Kidney glomerular epithelial cell (primary cell): ENCODE measurements around the gene EIF3L.

Experiments
- DNase-seq: peaks from one replicate; lab custom pipeline; 2025; lab: John Stamatoyannopoulos, UW

EIF3L gene

GRCh38 chr22:37854946-37855345 is 5.7 kb downstream of the EIF3L start:
- no peak for DNase-seq

- DNase-seq, result no peak
These were observed 6.2 kb downstream of the EIF3L start for GRCh38 chr22:37855462-37855861.

DNA sequence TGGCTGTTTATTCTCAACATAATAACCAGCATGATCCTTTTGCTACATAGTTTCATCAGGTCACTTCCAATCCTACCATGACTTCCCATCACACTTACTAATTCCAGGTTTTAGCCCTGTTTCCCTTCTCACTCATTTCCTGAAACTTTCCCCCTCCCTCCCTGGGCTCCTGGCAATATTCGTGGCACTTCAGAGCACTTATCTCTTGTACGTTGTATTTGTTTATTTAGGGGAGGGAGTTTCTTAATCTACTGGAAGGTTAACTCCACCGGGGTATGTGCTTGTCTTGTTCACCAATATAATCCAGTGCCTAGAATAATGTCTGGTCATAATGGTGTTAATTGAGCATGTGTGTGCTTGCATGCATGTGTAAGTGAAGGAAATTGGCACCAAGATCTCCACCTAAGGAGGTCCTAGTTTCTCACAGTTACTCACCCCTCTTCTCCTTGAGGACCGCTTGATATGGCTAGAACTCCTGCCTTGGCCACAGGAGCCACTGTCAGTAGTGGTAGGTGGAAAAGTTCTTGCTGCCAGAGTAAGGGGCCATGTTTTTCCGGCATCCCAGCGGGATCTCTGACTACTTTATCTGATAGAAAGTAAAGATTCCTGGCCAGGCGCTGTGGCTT is 11.7 kb downstream of the EIF3L start:
- DNase-seq, result no peak

GRCh38 chr22:37862570-37863325 is 13.5 kb downstream of the EIF3L start:
- DNase-seq, result no peak

DNA sequence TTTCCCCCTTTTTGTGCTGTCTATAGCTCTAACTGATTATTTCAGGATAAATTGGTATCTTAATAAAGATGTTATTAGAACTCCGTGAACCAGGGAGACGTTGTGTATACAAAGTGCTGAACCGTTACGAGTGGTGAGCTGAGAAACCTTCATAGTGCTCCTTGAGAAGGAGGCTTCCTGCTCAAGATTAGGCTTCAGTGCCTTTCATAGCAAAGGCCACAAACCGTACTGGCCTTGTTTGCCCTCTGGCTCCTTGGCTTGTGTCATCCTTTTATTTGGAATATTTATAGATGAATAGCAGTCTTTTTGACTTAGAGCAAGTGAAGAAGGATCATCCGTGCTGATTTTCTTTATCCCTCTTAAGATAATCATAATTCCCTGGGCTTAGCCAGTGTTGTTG is 16.3 kb downstream of the EIF3L start:
- no peak for DNase-seq

DNA sequence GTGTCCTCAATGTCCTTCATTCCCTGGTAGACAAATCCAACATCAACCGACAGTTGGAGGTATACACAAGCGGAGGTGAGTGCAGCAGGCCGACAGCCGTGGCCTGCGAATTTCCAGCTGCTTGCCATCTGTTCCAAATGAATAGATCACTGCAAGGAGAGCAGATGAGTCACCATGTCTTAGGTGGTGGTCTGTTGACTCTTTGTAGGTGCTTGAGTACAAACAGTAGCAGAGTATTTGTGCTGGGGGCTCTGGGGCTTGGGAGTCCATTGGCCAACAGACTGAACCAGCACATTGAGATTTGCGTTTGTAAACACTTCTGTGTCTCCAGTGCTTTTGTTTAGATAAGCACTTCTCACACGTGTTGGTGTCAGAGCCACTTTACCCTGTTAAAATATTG is 21.1 kb downstream of the EIF3L start:
- DNase-seq, result no peak

GRCh38 chr22:37880668-37881440 is 31.6 kb downstream of the EIF3L start:
- DNase-seq, result no peak

DNA sequence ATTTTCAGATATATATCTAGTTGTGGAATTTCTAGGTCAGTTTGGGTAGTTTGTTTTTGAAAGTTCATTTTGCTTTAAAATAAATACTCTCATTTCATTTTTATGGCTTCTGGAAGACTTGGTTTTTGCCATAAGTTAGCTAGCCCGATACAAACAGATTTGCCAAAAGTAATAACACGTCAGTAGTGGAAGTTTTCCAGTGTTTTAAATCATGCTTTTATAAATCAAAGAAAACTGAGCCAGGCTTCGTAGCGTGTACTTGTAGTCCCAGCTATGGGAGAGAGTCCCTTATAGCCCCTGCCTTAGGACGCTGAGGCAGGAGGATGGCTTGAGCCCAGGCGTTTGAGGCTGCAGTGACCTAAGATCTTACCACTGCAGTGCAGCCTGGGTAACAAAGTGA is 35.2 kb downstream of the EIF3L start:
- no peak for DNase-seq

- peak; percentile 54 for DNase-seq
These were observed 38.6 kb downstream of the EIF3L start for GRCh38 chr22:37887584-37888378.

GRCh38 chr22:37891926-37892325 is 42.7 kb downstream of the EIF3L start:
- DNase-seq, result no peak

GRCh38 chr22:37892566-37893335 is 43.5 kb downstream of the EIF3L start:
- DNase-seq, result no peak

DNA sequence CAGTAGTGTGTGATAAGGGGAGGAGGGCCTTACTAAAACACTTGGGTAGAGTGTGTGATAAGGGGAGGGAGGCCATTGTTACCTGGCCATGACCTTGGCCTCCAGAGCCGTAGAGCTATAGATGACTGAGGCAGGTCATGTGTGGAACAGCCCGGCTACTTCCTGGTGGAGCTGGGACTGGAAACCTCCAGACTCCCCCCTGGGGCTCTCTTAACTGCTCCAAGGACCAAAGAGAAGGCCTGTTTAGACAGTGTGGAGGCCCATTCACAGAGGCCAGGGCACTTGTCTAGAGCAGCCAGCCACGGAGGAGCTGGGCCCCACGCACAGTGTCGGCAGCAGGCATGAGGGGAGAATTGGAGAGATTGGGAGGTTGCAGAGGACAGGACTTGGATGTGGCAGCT is 44.4 kb downstream of the EIF3L start:
- DNase-seq, result no peak

- no peak for DNase-seq
These were observed 45.9 kb downstream of the EIF3L start for GRCh38 chr22:37894939-37895670.

DNA sequence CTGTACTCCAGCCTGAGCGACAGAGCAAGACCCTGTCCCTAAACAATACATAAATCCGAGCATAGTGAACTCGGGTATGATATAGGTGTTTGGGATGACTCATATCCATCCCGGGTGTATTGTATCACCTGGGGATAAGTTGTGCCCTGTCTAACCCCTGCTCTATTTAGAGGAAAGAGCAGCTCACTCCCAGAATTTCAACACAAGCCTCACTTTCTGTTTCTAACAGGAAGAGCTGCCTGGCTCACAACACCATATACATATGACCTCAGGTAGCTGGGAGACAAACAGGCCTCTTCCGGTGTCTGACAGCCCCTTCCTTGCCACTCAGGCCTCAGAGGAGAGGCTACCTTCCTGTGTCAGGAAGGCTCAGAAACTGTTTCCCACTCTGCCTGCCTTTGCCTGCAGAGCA is 47.0 kb downstream of the EIF3L start:
- DNase-seq, result no peak

GRCh38 chr22:37896939-37897338 is 47.7 kb downstream of the EIF3L start:
- no peak for DNase-seq

GRCh38 chr22:37897807-37898206 is 48.6 kb downstream of the EIF3L start:
- DNase-seq, result no peak

DNA sequence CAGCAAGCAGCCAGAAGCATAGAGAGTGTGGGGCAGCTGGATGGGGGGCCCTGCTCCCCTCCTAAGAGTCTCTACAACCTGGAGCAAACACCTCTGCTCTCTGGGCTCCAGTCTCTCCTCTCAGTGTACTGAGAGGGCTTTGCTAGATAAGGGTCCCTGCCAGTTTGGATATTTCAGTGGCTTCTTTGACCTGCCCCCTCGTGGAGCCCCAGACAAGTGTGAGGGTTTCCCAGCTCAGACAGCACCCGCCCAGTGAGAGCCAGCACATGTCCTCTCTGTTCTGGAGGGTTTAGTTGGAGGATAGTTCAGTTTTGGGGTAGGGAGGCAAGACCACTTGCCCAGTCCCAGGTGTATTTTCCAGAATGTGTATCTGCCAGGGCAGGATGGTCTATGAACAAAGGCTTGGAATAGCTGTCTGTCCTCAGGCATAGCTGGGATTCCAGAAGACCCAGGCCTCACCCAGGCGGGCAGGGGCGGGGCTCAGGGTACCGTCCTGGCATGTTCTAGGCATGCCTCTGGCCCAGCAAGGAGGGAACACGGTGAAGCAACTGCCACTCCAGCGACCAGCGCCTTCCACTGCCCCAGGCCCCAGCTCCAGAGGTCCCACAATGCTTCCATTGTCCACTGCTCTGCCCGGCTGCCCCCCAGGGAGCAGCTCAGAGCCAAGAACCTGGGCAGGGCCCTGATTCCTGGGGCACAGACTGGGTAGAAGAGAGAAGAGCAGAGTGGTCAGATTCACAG is 49.4 kb downstream of the EIF3L start:
- DNase-seq, result no peak

- DNase-seq, result peak; percentile 98
These were observed 55.6 kb downstream of the EIF3L start for GRCh38 chr22:37904572-37905533.
